ENCODE results near the gene PLA2G5. TPM values are rescaled to one million over a fixed set of nuclear protein-coding genes. Genes with fewer than 3 reads are reported as not detected.

PLA2G5 gene
- total RNA-seq, 4 donors from 2014 or later = 0.78 to 4.0 TPM; not detected in 2

GRCh38 chr1:20137055-20137454, 67.1 kb downstream of the PLA2G5 start:
- intact Hi-C loops (cut with DNase I; ENCODE audit: low total_unique reads) = no loop called here
- no peak overlapping the region for H3K4me3 ChIP-seq (ENCODE audit: low read depth, poor library complexity, severe bottlenecking)
- WGBS, 2 donors = 57 to 80% methylated on average over 4 of the region's 4 CpGs
- DNase-seq (ENCODE audit: low spot score in 2 of 2) = no peak
- TF ChIP-seq POLR2A (IDR thresholded peaks at IDR 0.05) (no peak), CTCF (IDR thresholded peaks at IDR 0.05) (no peak)

GRCh38 chr1:20137604-20138003, 67.6 kb downstream of the PLA2G5 start:
- intact Hi-C loops (cut with DNase I; ENCODE audit: low total_unique reads) = no loop called here

GRCh38 chr1:20138346-20138745, 68.4 kb downstream of the PLA2G5 start:
- DNase-seq (ENCODE audit: low spot score in 2 of 2) = no peak
- WGBS, 2 donors = 80 to 92% methylated on average over 6 of the region's 6 CpGs
- H3K4me3 ChIP-seq (ENCODE audit: low read depth, poor library complexity, severe bottlenecking) = no peak overlapping the region
- intact Hi-C loops (cut with DNase I; ENCODE audit: low total_unique reads) = no loop called here
- TF ChIP-seq CTCF (IDR thresholded peaks at IDR 0.05) (no peak), POLR2A (IDR thresholded peaks at IDR 0.05) (no peak)

More at GRCh38 chr1:20137604-20138003, 67.6 kb downstream of the PLA2G5 start:
- TF ChIP-seq CTCF (IDR thresholded peaks at IDR 0.05) (no peak), POLR2A (IDR thresholded peaks at IDR 0.05) (no peak)
- WGBS, 2 donors = 53 to 75% methylated on average over 1 of the region's 1 CpG
- H3K4me3 ChIP-seq (ENCODE audit: low read depth, poor library complexity, severe bottlenecking) = no peak overlapping the region
- no peak for DNase-seq (ENCODE audit: low spot score in 2 of 2)

GRCh38 chr1:20138961-20139550, 69.1 kb downstream of the PLA2G5 start, which contains the start of gene PLA2G2F:
Gene PLA2G2F, plus strand, starts transcription at chr1:20139323. Its CDS starts 105 bp downstream, at chr1:20139428.
- TF ChIP-seq CTCF (IDR thresholded peaks at IDR 0.05) = no peak
- TF ChIP-seq POLR2A (IDR thresholded peaks at IDR 0.05) = no peak
- DNase-seq (ENCODE audit: low spot score in 2 of 2) = no peak
- intact Hi-C loops (cut with DNase I; ENCODE audit: low total_unique reads) = no loop called here
- WGBS, 2 donors = 89 to 90% methylated on average over 9 of the region's 9 CpGs
- H3K4me3 ChIP-seq (ENCODE audit: low read depth, poor library complexity, severe bottlenecking) = no peak within 1 kb of the TSS

- intact Hi-C loops (cut with DNase I; ENCODE audit: low total_unique reads) = no loop called here
- no peak for DNase-seq (ENCODE audit: low spot score in 2 of 2)
- WGBS, 2 donors = 85 to 86% methylated on average over 10 to 13 of the region's 13 CpGs
- TF ChIP-seq POLR2A (IDR thresholded peaks at IDR 0.05) (no peak), CTCF (IDR thresholded peaks at IDR 0.05) (no peak)
- H3K4me3 ChIP-seq (ENCODE audit: low read depth, poor library complexity, severe bottlenecking) = no peak overlapping the region
Observed at GRCh38 chr1:20139776-20140612, 70.0 kb downstream of the PLA2G5 start.

Measured in lower leg skin (tissue), 4 donors.